A673 (cell line): ENCODE results near the gene LPCAT2. TPM values are rescaled to one million over a fixed set of nuclear protein-coding genes. Genes with fewer than 3 reads are reported as not detected.

Experiments
- BruUV-seq: library from RNA; stranded (reverse); fragments of 400-500 nt; replicated peaks from 2 replicates; lab custom pipeline; 2021; lab: Mats Ljungman, UMichigan
- CTCF ChIA-PET: fragments of 300-600 bp; sonication (Branson Sonifier 250); formaldehyde crosslinking; loops from one replicate; lab custom pipeline; 2022; ENCODE audit warnings: antibody characterized with exemption; lab: Charles Lee
- POLR2A ChIA-PET: fragments of 300-600 bp; sonication (Branson Sonifier 250); formaldehyde crosslinking; loops from one replicate; lab custom pipeline; 2022; ENCODE audit warnings: antibody characterized with exemption; ENCODE audit not compliant: low non-redundant PET; lab: Charles Lee
- DNase-seq: peaks from one replicate; pipeline ENCODE4 v3.0.0-alpha.2; 2015; ENCODE audit warnings: low spot score
- H3K27ac ChIP-seq: fragments of 200-600 bp; sonication (generic); 2 replicates; pipeline ENCODE4 v1.5.1; 2016; ENCODE audit warnings: mixed run types, low read depth, mild to moderate bottlenecking, mixed read lengths, antibody characterized with exemption, low read length; ENCODE audit not compliant: poor library complexity, severe bottlenecking
- H3K27me3 ChIP-seq: fragments of 200-600 bp; sonication (generic); replicated peaks from 2 replicates; pipeline ENCODE4 v1.6.1; 2017; ENCODE audit warnings: mixed run types, low read depth, mild to moderate bottlenecking, mixed read lengths, antibody characterized with exemption, low read length; ENCODE audit not compliant: insufficient read depth, poor library complexity
- H3K36me3 ChIP-seq: fragments of 200-600 bp; sonication (generic); 2 replicates; pipeline ENCODE4 v1.6.1; 2016; ENCODE audit warnings: mixed run types, mild to moderate bottlenecking, mixed read lengths, antibody characterized with exemption, low read length; ENCODE audit not compliant: insufficient read depth, poor library complexity, severe bottlenecking
- H3K4me1 ChIP-seq: fragments of 200-600 bp; sonication (generic); 2 replicates; pipeline ENCODE4 v1.6.1; 2017; ENCODE audit warnings: mixed run types, mild to moderate bottlenecking, mixed read lengths, antibody characterized with exemption, low read length; ENCODE audit not compliant: insufficient read depth, poor library complexity, severe bottlenecking
- H3K4me3 ChIP-seq: fragments of 200-600 bp; sonication (generic); 2 replicates; pipeline ENCODE4 v1.5.1; 2016; ENCODE audit warnings: low read depth, mixed run types, mild to moderate bottlenecking, mixed read lengths, low read length; ENCODE audit not compliant: poor library complexity, severe bottlenecking
- H3K9me3 ChIP-seq: fragments of 200-600 bp; sonication (generic); 2 replicates; pipeline ENCODE4 v1.6.1; 2016; ENCODE audit warnings: mixed run types, low read depth, mild to moderate bottlenecking, mixed read lengths, antibody characterized with exemption, low read length; ENCODE audit not compliant: poor library complexity, severe bottlenecking
- CTCF ChIP-seq: fragments of 300-800, 200-600 bp; sonication (generic); conservative IDR thresholded peaks from 2 replicates; pipeline ENCODE4 v1.5.1; 2017; ENCODE audit warnings: low read depth, mild to moderate bottlenecking, antibody characterized with exemption, low read length, moderate library complexity, mixed read lengths
- EZH2 ChIP-seq: fragments of 200-600 bp; sonication (generic); IDR thresholded peaks from 2 replicates; pipeline ENCODE4 v1.6.1; 2017; ENCODE audit warnings: borderline replicate concordance, low read depth, mild to moderate bottlenecking, mixed read lengths, antibody characterized with exemption, low read length; ENCODE audit not compliant: poor library complexity, severe bottlenecking
- intact Hi-C: fragments of 100-400 bp; cut with micrococcal nuclease; formaldehyde crosslinking; loops from one replicate; pipeline ENCODE4 v1.10.0; 2022; ENCODE audit not compliant: unreplicated experiment
- total RNA-seq: library from RNA; stranded (reverse); gene quantifications from 2 replicates; pipeline ENCODE4 v1.2.3, GENCODE V29; 2021

The LPCAT2 gene
- total RNA-seq, 1 experiment from 2014 or later = 8.2 TPM

- H3K27ac ChIP-seq = no peak overlapping the region
- no TSS peak for BruUV-seq
- H3K4me1 ChIP-seq = peaks cover 11% of the 10 kb centered on the region
- intact Hi-C loops = no loop called here
- H3K36me3 ChIP-seq = no peaks in the 10 kb centered on the region
- H3K27me3 ChIP-seq = no peaks in the 10 kb centered on the region
- no peak overlapping the region for H3K4me3 ChIP-seq
- TF ChIP-seq EZH2 (no peak), CTCF (no peak)
- POLR2A ChIA-PET = no interaction called here
- CTCF ChIA-PET = no interaction called here
- DNase-seq = no peak
- H3K9me3 ChIP-seq = no peaks in the 10 kb centered on the region
These were observed 41.0 kb upstream of the LPCAT2 start for GRCh38 chr16:55467898-55468297.

- no peak overlapping the region for H3K4me3 ChIP-seq
- H3K27me3 ChIP-seq = no peaks in the 10 kb centered on the region
- no peaks in the 10 kb centered on the region for H3K9me3 ChIP-seq
- POLR2A ChIA-PET = no interaction called here
- intact Hi-C loops = no loop called here
- BruUV-seq = no TSS peak
- H3K36me3 ChIP-seq = no peaks in the 10 kb centered on the region
- H3K4me1 ChIP-seq = peaks cover 11% of the 10 kb centered on the region
- no peak for DNase-seq
- TF ChIP-seq EZH2 = no peak
- no peak for TF ChIP-seq CTCF
- H3K27ac ChIP-seq = no peak overlapping the region
- CTCF ChIA-PET = no interaction called here
These were observed 40.4 kb upstream of the LPCAT2 start for GRCh38 chr16:55468352-55468990.

- no peak overlapping the region for H3K27ac ChIP-seq
- peaks cover 11% of the 10 kb centered on the region for H3K4me1 ChIP-seq
- peak; percentile 58 for DNase-seq
- no peaks in the 10 kb centered on the region for H3K9me3 ChIP-seq
- no peaks in the 10 kb centered on the region for H3K27me3 ChIP-seq
- no peak overlapping the region for H3K4me3 ChIP-seq
- intact Hi-C loops = no loop called here
- TF ChIP-seq CTCF (no peak), EZH2 (no peak)
- no TSS peak for BruUV-seq
- POLR2A ChIA-PET = no interaction called here
- no peaks in the 10 kb centered on the region for H3K36me3 ChIP-seq
- CTCF ChIA-PET = no interaction called here
These were observed 38.9 kb upstream of the LPCAT2 start for GRCh38 chr16:55469821-55470532.
